VCaP (cell line): Measurements from ENCODE around the gene CIC.

Experiments used
- H3K27ac ChIP-seq: fragments of 450-650 bp; 2 replicates; pipeline ENCODE4 v1.5.1; 2017
- TF ChIP-seq, protein P1 (sequence below): fragments of 450-650 bp; conservative IDR thresholded peaks from 2 replicates; pipeline ENCODE4 v1.5.1; 2017; ENCODE audit warnings: mild to moderate bottlenecking, moderate library complexity

Gene CIC

GRCh38 chr19:42281146-42281826, 12.2 kb downstream of the CIC start:
- peak overlapping the region; percentile 87; the same call in 1 of the 2 replicates for H3K27ac ChIP-seq
- TF ChIP-seq, protein P1, sequence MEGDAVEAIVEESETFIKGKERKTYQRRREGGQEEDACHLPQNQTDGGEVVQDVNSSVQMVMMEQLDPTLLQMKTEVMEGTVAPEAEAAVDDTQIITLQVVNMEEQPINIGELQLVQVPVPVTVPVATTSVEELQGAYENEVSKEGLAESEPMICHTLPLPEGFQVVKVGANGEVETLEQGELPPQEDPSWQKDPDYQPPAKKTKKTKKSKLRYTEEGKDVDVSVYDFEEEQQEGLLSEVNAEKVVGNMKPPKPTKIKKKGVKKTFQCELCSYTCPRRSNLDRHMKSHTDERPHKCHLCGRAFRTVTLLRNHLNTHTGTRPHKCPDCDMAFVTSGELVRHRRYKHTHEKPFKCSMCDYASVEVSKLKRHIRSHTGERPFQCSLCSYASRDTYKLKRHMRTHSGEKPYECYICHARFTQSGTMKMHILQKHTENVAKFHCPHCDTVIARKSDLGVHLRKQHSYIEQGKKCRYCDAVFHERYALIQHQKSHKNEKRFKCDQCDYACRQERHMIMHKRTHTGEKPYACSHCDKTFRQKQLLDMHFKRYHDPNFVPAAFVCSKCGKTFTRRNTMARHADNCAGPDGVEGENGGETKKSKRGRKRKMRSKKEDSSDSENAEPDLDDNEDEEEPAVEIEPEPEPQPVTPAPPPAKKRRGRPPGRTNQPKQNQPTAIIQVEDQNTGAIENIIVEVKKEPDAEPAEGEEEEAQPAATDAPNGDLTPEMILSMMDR: no peak

GRCh38 chr19:42281827-42282762, 13.0 kb downstream of the CIC start:
- peak overlapping the region; percentile 82; the same call in 1 of the 2 replicates for H3K27ac ChIP-seq
- TF ChIP-seq, protein P1: no peak

DNA sequence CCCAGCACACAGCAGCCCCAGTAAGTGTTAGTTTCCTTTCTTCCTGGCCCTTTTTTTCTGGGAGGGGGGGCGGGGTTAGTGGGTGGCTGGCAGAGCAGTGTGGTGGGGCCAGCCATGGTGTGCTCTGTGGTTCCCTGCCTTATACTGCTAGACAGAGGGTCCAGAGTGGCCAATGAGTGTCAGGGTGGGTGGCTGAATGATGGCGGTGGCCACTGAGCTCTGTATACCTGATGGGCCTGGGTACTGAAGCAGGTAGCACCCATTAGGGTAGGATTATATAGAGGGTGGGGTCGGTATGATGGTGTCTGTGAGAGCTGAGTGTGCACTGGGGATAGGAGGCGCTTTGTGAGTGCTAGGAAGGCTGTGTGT, 13.8 kb downstream of the CIC start:
- TF ChIP-seq, protein P1: no peak
- peak overlapping the region; percentile 82 for H3K27ac ChIP-seq

DNA sequence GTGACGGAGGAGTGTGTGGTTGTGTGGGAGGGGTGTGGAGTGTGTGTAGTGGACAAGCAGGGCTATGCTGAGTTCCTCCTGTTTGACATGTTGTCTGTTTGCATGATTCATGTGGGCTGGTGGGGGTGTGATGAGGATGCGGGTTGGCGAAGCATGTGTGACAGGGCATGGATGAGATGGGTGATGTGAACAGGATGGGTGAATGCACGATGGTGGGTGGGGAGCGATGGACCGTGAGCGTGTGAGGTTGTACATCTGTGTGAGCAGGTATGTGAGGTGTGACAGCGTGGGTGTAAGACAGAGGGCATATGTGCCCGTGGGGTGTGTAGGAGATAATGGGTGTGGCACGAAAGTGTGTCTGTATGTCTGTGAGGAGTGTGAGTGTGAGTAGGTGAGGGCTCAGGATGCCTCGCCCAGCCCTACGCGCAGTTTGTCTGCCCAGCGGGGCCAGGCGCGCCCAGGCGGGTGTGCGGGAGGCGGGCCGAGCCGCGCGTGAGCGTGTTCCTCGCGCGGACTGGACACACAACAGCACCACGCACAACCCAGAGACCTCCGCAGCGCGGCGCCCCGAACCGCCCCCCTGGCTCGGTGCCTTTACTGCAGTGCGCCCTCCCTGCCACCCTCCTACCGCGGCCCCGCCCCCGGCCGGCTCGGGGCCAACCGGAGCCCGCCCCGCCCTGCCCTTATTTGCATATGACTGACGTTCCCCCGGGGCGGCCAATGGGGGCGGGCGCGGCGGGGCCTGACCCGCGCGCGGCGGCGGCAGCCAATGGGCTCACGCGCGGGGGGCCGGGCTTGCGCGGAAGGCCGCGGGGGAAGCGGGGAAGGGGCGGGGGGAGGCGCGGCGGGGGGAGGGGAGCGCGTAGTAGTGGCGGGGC, 14.4 kb downstream of the CIC start:
- TF ChIP-seq, protein P1: no peak
- peak overlapping the region; percentile 82 for H3K27ac ChIP-seq

- H3K27ac ChIP-seq: peak overlapping the region; percentile 82
- TF ChIP-seq, protein P1: no peak
These were observed 15.0 kb downstream of the CIC start for GRCh38 chr19:42284066-42284501.

DNA sequence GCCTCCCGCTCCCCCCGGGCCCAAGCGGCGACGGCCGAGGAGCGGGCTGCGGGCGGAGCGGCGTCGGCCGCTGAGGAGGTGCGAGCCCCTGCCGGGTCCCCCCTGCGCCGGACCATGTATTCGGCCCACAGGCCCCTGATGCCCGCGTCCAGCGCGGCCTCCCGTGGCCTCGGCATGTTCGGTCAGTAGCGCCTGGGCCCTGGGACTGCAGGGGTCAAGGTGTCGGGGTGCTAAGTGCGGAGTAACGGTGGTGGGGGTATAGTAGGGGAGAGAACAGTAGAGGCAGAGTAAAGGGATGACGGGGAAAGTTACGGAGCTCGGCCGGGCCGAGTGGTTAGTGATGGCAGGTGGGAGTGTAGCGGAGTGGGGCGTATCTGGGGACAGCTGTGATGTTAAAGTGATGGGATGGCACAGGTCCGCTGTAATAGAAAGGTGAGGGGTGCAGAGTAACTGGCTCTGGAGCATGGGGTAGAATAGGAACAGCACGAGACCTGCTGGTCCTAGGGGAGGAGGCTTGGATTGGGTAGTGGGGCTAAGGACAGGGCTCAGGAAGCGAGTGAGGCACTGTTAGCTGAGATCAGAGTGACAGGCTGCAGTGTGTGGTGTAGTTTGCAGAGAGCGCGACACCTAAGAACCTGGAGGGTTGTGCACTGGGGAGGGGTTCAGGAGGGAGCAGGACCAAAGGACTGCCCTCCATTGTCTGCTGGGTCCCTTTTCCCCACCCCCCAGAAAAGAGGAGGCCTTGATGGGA, 15.7 kb downstream of the CIC start:
- TF ChIP-seq, protein P1: no peak; the same call in 1 of the 2 replicates
- H3K27ac ChIP-seq: peak overlapping the region; percentile 82
